ENCODE measurements around the gene PGLYRP3. TPM values are rescaled to one million over a fixed set of nuclear protein-coding genes. Genes with fewer than 3 reads are reported as not detected.

PGLYRP3 gene
- total and polyA plus RNA-seq, 9 of the 15 experiments (the other 6 are each of a cell fraction or from before 2014, with no cell fraction given) = not detected

GRCh38 chr1:153342178-153342577 is 29.4 kb upstream of the PGLYRP3 start (continued):
- TF ChIP-seq MTA1 (IDR thresholded peaks at IDR 0.05; ENCODE audit: borderline replicate concordance) (peak; percentile 59), ZNF668 (CRISPR knock-in tag; IDR thresholded peaks at IDR 0.05) (no peak), EP300 (IDR thresholded peaks at IDR 0.05; ENCODE audit: low read length) (peak; percentile 93), NR2C2 (CRISPR knock-in tag; IDR thresholded peaks at IDR 0.05) (no peak), NR2C2 (tag; IDR thresholded peaks at IDR 0.05) (peak; percentile 65), ZMIZ1 (IDR thresholded peaks at IDR 0.05; ENCODE audit: low read depth in 2 of 2, low read length in 2 of 2) (0 out of 4 replicates have a peak, but pooled peaks of 1 of the 2 experiments have one; percentile 65), SMARCE1 (IDR thresholded peaks at IDR 0.05) (peak; percentile 80; the same call in 1 of the 2 replicates), NFE2 (IDR thresholded peaks at IDR 0.05; ENCODE audit: low read depth) (peak; percentile 52; the same call in 1 of the 2 replicates), RAD51 (IDR thresholded peaks at IDR 0.05; ENCODE audit: borderline replicate concordance, low read depth) (0 out of 2 replicates have a peak, but pooled peaks have one; percentile 20), TRIM28 (IDR thresholded peaks at IDR 0.05) (no peak), CHD4 (IDR thresholded peaks at IDR 0.05; ENCODE audit: insufficient read depth, insufficient replicate concordance, low read depth, low read length, poor library complexity, severe bottlenecking) (no peak), MNT (conservative IDR thresholded peaks at IDR 0.05) (0 out of 4 replicates have a peak, but pooled peaks of 1 of the 2 experiments have one; percentile 31), NFIC (IDR thresholded peaks at IDR 0.05) (peak; percentile 51), C11orf30 (IDR thresholded peaks at IDR 0.05; ENCODE audit: low read depth) (peak; percentile 29; the same call in 1 of the 2 replicates), U2AF1 (optimal IDR thresholded peaks at IDR 0.05; ENCODE audit: low read depth, low read length) (no peak), CBFA2T3 (IDR thresholded peaks at IDR 0.05) (peak; percentile 88), ARID1B (IDR thresholded peaks at IDR 0.05) (peak; percentile 89), GABPB1 (CRISPR knock-in tag; IDR thresholded peaks at IDR 0.05) (no peak), MEF2D (tag; conservative IDR thresholded peaks at IDR 0.05; ENCODE audit: low read depth) (peak; percentile 66; the same call in 1 of the 2 replicates), PML (IDR thresholded peaks at IDR 0.05; ENCODE audit: low read length) (peak; percentile 71; the same call in 1 of the 2 replicates), DPF2 (IDR thresholded peaks at IDR 0.05) (peak; percentile 53), FOXM1 (IDR thresholded peaks at IDR 0.05; ENCODE audit: low read depth) (peak; percentile 67; the same call in 1 of the 2 replicates), FOXM1 (CRISPR knock-in tag; IDR thresholded peaks at IDR 0.05; ENCODE audit: low read depth) (no peak), CBFA2T2 (conservative IDR thresholded peaks at IDR 0.05) (peak; percentile 88), TARDBP (IDR thresholded peaks at IDR 0.05) (peak; percentile 75; the same call in 1 of the 2 replicates), ZEB2 (IDR thresholded peaks at IDR 0.05) (peak; percentile 88), TRIM24 (IDR thresholded peaks at IDR 0.05) (peak in 1 of 2 experiments; percentile 43; a peak in 1 of 4 replicates), JUN (IDR thresholded peaks at IDR 0.05; ENCODE audit: borderline replicate concordance, low read depth, low read length) (no peak; the same call in 1 of the 2 replicates), JUN (CRISPR knock-in tag; IDR thresholded peaks at IDR 0.05; ENCODE audit: borderline replicate concordance) (no peak)

All from K562 (cell line).